Measurements from ENCODE around the gene CMSS1. TPM values are rescaled to one million over a fixed set of nuclear protein-coding genes. Genes with fewer than 3 reads are reported as not detected.

CMSS1 gene
- total RNA-seq, 6 experiments from 2014 or later = 10.1 to 14.6 (median 11.6) TPM

DNA sequence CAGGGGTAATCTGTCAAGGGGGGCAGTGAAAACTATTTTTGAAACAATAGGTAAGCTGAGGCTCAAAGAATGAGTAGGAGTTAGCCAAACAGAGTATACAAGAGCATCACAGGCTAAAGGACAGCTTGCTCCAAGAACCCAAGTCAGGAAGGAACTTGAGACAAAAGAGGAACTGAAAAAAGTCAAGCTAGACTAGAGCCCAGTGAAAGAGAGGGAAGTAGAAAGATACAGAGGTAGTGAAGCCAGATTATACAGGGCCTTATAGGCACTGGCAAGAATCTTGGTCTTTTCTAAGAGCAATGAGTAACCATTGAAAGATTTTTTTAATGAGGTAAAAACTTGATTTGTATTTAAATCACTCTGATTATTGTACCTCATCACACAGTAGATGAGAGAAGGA, 226.7 kb downstream of the CMSS1 start:
- TF ChIP-seq POLR2A (IDR thresholded peaks at IDR 0.05) (no peak), CTCF (IDR thresholded peaks at IDR 0.05) (no peak)
- Histone ChIP-seq H3K4me1 (peaks cover 0 to 7% (median 0%) of the 10 kb centered on the region in 4 donors), H3K4me3 (no peak overlapping the region), H3K27ac (no peak overlapping the region), H3K27me3 (no peaks in the 10 kb centered on the region), H3K9me3 (no peaks in the 10 kb centered on the region), H3K36me3 (no peaks in the 10 kb centered on the region)
- peak; percentile 15 to 62 (median 48) for ATAC-seq
- no peak for DNase-seq
- intact Hi-C loops (cut with DNase I) = no loop called here

- Histone ChIP-seq H3K27ac (no peak overlapping the region), H3K4me1 (peaks cover 0 to 7% (median 0%) of the 10 kb centered on the region in 4 donors), H3K36me3 (no peaks in the 10 kb centered on the region), H3K27me3 (no peaks in the 10 kb centered on the region), H3K9me3 (no peaks in the 10 kb centered on the region), H3K4me3 (no peak overlapping the region)
- 76% methylated on average over 3 of the region's 3 CpGs for WGBS (ENCODE audit: insufficient coverage, low coverage, low lambda C conversion rate, missing lambda C conversion rate)
- ATAC-seq = peak; percentile 25 to 41 (median 40)
- intact Hi-C loops (cut with DNase I) = no loop called here
- TF ChIP-seq CTCF (IDR thresholded peaks at IDR 0.05) (no peak), POLR2A (IDR thresholded peaks at IDR 0.05) (no peak)
- peak in 1 of 3 donors; percentile 34 for DNase-seq
These were observed 228.0 kb downstream of the CMSS1 start for GRCh38 chr3:100045696-100046095.

DNA sequence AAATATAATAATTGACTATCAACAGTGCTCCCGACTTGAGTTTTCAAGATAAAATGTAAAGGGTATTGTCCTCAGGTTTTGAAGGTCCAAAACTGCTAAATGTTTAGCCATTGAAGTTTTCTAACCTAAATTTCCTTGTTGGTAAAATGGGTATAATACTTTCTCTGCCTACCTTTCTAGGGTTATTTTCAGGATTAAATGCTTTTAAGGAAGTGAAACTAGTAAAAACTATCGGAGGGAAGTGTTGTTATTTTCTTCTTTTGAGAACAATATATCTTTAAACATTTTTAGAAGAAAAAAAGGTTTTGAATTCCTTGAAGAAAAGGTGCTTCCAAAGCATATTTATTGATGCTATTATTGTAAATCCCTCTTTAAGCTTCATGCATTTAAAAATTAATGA, 229.3 kb downstream of the CMSS1 start:
- Histone ChIP-seq H3K9me3 (no peaks in the 10 kb centered on the region), H3K4me1 (peaks cover 0 to 3% (median 0%) of the 10 kb centered on the region in 4 donors), H3K36me3 (no peaks in the 10 kb centered on the region), H3K27me3 (no peaks in the 10 kb centered on the region), H3K27ac (peak overlapping the region in 1 of 3 donors; percentile 24), H3K4me3 (no peak overlapping the region)
- 61% methylated on average over 2 of the region's 2 CpGs for WGBS (ENCODE audit: insufficient coverage, low coverage, low lambda C conversion rate, missing lambda C conversion rate)
- TF ChIP-seq POLR2A (IDR thresholded peaks at IDR 0.05) = no peak
- no peak for TF ChIP-seq CTCF (IDR thresholded peaks at IDR 0.05)
- no peak for DNase-seq
- intact Hi-C loops (cut with DNase I) = no loop called here
- ATAC-seq = no peak

DNA sequence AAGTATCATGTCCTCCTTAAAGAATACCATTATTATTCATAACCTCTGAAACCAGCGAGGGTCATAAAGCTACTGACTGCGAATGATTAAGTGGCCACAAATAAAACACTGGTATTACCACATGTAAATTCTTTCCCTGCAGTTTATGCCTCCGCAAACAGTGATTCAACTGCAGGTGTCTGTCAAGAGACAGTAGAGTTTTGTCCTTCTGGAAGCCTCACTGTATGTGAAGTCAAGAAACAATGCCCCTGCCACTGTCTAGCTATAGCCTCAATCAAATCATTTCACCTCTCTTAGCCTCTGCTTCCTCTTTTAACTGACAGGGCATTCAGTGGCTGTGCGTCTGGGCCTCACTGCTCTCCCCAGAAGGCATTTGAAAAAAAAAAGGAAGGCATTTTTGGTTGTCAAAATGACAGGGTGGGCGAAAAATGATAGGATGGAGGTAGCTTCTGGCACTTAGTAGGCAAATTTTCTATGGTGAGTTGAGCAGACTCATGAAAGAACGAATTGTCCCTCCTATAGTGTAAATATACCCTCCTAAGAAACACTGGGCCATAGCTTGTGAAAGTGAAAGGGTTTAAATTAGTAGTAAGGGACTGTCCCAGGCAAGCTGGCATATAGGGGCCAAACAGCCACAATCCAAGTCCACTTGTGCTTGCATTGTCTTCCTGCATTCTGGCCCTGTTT, 229.9 kb downstream of the CMSS1 start:
- TF ChIP-seq POLR2A (IDR thresholded peaks at IDR 0.05) (no peak), CTCF (IDR thresholded peaks at IDR 0.05) (no peak)
- Histone ChIP-seq H3K9me3 (no peaks in the 10 kb centered on the region), H3K27me3 (no peaks in the 10 kb centered on the region), H3K27ac (peak overlapping the region in 2 of 3 donors; percentile 1 to 24), H3K36me3 (no peaks in the 10 kb centered on the region), H3K4me3 (no peak overlapping the region), H3K4me1 (peaks cover 0 to 3% (median 0%) of the 10 kb centered on the region in 4 donors)
- peak; percentile 55 to 78 (median 73) for ATAC-seq
- 57% methylated on average over 6 of the region's 6 CpGs for WGBS (ENCODE audit: insufficient coverage, low coverage, low lambda C conversion rate, missing lambda C conversion rate)
- intact Hi-C loops (cut with DNase I) = no loop called here
- DNase-seq = no peak

Measured in right lobe of liver (tissue), 6 donors.